Skin epidermis (tissue), 12 donors: ENCODE results near the gene IPO13.

Source experiments
- H3K27ac ChIP-seq, 21 experiments: fragments of 200-600 bp; sonication (generic) in 11 of 21; one replicate each; pipeline ENCODE4 v1.5.0; 2020; ENCODE audit warnings: mild to moderate bottlenecking in 3 of 21, inconsistent platforms in 2 of 21, moderate library complexity in 2 of 21
- H3K4me3 ChIP-seq, 7 experiments: fragments of 200-600 bp; sonication (generic) in 2 of 7; one replicate each; pipeline ENCODE4 v1.5.0; 2020; ENCODE audit warnings: inconsistent platforms in 2 of 7, mild to moderate bottlenecking in 2 of 7, moderate library complexity in 1 of 7

IPO13 gene, protein sequence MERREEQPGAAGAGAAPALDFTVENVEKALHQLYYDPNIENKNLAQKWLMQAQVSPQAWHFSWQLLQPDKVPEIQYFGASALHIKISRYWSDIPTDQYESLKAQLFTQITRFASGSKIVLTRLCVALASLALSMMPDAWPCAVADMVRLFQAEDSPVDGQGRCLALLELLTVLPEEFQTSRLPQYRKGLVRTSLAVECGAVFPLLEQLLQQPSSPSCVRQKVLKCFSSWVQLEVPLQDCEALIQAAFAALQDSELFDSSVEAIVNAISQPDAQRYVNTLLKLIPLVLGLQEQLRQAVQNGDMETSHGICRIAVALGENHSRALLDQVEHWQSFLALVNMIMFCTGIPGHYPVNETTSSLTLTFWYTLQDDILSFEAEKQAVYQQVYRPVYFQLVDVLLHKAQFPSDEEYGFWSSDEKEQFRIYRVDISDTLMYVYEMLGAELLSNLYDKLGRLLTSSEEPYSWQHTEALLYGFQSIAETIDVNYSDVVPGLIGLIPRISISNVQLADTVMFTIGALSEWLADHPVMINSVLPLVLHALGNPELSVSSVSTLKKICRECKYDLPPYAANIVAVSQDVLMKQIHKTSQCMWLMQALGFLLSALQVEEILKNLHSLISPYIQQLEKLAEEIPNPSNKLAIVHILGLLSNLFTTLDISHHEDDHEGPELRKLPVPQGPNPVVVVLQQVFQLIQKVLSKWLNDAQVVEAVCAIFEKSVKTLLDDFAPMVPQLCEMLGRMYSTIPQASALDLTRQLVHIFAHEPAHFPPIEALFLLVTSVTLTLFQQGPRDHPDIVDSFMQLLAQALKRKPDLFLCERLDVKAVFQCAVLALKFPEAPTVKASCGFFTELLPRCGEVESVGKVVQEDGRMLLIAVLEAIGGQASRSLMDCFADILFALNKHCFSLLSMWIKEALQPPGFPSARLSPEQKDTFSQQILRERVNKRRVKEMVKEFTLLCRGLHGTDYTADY

DNA sequence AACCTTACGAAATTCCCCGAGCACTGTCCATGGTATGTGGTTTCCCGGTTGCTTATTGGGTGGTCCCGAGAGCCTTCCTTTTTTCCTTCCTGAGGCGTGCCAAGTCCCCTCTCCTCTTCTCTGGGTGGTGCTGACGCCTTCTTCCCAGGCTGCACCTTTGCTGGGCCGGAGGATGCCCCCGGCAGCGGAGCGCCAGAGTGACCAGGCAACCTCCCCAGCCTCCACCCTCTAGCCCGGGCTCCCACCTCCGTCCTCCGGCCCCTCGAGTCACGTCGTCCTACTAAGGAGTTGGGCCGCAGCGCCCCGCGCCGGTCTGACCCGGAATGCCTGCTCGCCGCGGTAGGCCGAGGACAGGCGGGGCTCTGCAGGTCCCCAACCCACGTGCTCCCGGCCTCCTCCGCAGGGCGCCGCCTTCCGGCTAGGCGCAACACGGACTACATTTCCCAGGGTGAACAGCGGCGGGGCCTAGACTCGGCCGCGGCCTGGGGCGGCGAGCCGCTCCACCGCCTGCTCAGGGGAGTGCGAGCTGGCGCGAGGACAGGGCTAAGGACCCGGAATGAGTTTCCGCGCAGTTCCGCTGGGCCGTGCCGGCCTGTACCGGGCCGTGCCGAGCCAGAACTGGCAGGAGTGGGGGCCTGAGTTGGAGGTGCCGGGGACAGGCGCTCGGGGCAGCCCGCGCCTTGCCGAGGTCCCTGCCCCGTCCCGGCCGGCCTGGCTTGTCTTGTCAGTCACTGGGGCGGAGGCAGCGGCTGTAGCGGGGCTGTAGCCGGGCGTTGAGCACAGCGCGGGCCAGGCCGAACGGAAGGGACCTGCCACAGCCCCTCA lies at the start of gene IPO13:
Gene IPO13 (plus strand): TSS at position 715 of the 825 bp plus-strand sequence. CDS start 651 bp downstream, outside the sequence.
- peak within 1 kb of the TSS; percentile 84 to 100 (median 99) for H3K27ac ChIP-seq

DNA sequence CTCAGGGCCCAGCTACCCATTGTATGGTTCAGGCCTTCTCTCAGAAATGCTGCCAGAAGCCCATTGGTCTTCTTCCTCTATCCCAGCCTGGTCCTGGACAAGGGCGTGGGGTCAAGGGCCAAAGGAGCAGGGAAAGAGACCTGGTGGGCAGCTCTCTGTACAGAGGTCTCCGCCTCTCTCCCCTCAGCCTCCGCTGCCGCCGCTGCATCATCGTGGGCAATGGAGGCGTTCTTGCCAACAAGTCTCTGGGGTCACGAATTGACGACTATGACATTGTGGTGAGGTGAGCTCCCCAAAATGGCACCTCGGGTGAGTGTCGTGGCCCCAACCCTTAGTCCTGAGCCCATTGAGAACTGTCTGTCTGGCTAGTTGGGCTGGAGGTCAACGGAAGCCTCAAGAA lies 47.8 kb upstream of the IPO13 start:
- Histone ChIP-seq H3K4me3 (no peak overlapping the region), H3K27ac (no peak overlapping the region)

More for the DNA sequence above, at the start of gene IPO13:
- H3K4me3 ChIP-seq = peak within 1 kb of the TSS; percentile 58 to 86 (median 64)

DNA sequence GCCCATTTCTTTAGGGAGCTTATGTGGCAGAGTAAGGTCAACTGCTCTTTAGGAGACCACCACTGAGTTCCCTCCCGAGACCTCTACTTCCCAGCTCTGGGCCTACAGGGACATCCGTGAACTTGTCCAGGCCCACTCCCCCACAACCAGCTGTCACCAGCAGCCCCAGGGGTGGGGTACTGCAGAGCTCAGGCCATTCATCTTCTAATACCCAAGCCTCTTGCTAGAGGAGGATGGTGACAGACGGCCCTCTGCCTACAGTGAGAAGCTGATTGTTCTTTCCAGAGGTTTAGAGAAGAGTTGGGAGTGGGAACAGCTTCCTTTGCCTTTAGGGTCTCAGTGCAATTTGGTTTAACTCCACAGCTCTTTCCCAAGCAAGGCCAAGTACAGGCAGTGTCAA lies 46.4 kb upstream of the IPO13 start:
- no peak overlapping the region for H3K27ac ChIP-seq

DNA sequence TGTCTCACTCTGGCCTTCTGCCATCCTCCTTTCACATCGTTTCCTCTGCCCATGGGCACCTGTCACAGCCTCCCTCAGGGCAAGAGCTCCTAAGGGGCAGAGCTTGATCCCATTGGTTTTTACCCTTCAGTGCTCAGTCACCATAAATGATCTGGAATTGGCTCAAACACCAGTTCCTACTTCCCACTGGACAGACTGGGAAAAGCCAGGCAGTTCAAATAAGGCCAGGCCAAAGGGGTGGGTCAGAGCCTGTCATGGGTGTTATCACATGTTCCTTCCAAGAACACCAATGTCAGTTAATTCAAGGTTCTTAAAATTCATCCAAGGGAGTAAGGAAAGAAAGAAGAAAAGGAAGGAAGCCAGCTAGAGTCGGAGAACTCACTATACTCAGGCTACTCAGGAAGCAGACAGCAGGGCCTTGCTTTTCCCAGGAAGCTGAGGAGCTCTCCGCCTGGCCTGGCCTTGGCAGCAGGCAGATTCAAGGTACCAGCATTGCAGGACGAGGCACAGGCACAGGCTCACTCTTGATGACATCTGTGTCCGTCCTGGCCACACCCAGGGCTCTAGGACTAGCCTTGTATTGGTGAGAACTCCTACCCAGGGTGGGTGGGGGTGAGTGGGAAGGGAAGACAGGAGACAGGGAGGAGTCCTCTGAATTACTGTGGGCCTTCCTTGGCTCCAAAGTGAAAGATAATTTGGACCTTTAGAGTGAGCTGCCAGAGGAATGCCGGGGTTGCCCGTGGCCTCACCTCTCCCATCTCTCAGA lies 45.4 kb upstream of the IPO13 start:
- H3K27ac ChIP-seq = no peak overlapping the region
- H3K4me3 ChIP-seq = no peak overlapping the region

More for the DNA sequence above, 46.4 kb upstream of the IPO13 start:
- no peak overlapping the region for H3K4me3 ChIP-seq

DNA sequence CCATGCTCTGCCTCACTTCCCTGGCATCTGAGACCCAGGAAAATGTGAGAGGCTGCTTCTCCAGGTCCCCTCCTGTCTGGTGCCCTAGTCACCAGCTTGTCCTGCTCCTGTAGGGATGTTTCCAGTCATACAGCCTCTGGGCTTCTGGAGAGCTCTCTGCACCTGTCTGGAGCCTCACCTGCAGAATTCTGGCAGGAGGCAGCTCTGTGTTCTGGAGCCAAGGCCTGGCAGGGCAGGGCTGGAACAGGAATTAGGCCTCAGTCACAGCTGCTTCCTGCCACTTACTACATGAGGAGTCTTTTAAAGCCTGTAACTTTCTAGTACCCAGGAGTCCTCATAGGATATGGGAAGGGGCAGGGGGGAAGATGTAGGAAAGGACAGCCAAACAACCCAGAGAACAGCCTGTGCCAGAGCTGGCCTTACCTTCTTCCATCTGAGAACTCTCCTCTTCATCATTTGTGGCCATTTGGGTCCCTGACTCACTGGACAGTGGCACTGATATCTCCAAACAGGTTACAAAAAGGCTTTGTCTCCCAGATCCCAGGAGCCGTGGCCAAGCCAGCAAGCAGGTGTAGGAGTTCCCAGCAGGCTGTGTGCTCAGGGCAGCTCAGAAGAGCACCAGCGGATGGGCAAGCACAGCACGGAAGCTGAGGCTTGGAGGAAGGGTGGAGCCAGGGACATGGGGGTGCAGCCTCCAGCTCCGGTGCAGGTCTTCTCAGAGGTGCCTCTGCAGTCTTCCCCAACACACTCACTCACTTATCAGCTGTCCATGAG lies 44.5 kb upstream of the IPO13 start:
- no peak overlapping the region for H3K27ac ChIP-seq
- no peak overlapping the region for H3K4me3 ChIP-seq

DNA sequence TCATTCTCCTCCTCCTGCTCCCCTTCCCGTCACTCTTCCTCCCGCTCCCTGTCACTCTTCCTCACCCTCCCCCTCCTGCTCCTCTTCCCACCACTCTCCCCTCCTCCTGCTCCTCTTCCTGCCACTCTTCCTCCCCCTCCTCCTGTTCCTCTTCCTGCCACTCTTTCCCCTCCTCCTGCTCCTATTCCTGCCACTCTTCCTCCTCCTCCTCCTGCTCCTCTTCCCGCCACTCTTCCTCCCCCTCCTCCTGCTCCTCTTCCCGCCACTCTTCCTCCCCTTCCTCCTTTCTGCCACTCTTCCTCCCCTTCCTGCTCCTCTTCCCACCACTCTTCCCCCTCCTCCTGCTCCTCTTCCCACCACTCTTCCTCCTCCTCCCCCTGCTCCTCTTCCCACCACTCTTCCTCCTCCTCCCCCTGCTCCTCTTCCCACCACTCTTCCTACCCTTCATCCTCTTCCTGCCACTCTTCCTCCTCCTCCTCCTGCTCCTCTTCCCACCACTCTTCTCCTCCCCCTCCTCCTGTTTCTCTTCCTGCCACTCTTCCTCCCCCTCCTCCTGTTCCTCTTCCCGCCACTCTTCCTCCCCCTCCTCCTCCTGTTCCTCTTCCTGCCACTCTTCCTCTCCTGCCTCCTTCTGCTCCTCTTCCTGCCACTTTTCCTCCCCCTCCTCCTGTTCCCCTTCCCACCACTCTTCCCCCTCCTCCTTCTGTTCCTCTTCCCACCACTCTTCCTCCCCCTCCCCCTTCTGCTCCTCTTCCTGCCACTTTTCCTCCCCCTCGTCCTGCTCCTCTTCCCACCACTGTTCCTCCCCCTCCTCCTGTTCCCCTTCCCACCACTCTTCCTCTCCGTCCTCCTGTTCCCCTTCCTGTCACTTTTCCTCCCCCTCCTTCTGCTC lies 41.8 kb upstream of the IPO13 start:
- Histone ChIP-seq H3K27ac (no peak overlapping the region), H3K4me3 (no peak overlapping the region)

DNA sequence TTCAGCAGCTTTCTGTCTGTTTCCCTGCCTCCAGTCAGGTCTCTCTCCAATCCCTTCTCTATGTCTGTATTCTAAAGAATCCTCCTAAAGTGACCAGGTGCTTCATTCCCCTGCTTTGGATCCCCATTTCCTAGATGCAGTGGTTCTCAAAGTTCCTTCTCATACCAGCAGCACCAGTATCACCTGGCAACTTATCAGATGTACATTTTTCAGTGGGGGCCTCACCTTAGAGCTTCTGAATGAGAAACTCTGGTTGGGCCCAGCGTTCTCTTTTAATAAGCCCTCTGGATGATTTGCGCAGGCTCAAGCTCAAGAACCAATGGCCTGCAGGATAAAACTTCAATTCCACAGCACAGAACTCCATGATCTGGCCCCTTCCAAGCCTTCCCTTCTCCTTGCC lies 38.5 kb upstream of the IPO13 start:
- Histone ChIP-seq H3K4me3 (no peak overlapping the region), H3K27ac (no peak overlapping the region)

DNA sequence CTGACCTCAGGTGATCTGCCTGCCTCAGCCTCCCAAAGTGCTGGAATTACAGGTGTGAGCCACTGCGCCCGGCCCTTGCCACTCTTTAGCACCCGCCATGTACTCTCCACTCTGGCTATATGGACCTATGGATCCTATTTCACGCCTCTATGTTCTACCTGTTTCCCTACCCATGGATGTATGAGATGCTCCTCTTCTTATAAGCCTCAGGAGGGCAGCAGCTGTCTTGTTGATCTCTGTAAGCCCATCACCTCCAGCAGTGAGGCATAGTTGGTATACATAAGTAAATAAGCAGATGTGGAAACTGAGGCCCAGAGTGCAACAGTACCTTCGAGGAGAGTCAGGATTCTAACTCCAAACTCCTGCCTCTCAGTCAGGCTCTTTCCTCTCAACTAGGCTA lies 37.9 kb upstream of the IPO13 start:
- H3K4me3 ChIP-seq = no peak overlapping the region

DNA sequence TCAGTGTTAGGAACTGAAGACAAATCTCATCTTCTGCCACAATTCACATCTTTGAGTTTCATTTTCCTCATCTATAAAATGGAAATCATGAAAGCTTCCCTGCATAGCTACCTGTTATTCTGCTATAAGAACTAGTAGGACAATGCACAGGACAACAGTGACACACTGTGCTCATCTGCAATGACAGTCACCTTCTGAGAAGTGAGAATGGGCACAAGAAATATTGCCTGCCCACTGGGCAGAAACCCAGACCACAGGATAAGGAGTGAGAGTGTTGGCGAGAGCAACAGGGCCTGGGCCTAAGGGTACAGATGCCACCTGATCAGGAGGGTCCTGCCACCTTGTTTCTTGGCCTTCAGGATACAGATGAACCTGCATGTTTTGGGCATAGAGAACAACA lies 36.4 kb upstream of the IPO13 start:
- Histone ChIP-seq H3K27ac (no peak overlapping the region), H3K4me3 (no peak overlapping the region)

More for the DNA sequence above, 37.9 kb upstream of the IPO13 start:
- H3K27ac ChIP-seq = no peak overlapping the region

DNA sequence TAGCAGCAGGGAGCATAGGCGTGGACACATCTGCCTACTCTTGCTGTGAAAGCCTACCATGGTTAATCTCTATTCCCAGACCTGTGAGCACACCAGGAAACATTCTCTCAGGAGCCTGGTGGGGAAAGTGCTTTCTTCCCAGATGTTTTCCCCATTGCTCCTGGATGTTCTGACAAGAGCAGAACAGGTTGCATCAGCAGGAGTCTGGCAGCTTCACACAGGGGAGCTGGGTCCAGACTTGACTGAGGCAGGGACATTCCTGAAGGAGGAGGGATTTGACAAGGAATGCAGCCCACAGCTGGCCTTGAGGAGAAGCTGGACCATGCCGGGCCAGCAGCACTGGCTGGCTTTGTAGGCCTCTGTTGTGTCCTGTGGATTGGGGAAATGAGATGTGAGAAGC lies 34.1 kb upstream of the IPO13 start:
- Histone ChIP-seq H3K27ac (peak overlapping the region in 6 of 21 experiments; percentile 2 to 44 (median 26)), H3K4me3 (no peak overlapping the region)

DNA sequence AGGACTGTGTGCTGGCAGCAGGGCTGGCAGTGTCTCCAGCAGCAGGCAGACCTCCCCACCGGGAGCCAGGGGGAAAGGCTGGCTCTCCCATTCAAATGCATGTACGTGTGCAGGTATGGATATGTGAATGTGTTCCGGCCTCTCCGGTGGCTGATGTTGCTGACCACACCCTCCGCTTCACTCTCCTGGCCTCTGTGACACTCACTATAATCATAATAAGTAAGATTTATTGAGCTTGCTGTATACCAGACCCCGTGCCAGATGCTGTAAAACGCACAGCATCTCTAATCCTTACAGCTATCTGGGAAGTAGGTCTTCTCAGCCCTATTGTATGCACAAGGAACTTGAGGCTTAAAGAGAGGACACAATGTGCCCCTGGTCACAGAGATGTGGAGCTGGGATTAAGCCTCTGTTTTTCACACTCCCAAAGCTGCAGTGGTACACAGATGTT lies 33.7 kb upstream of the IPO13 start:
- Histone ChIP-seq H3K27ac (peak overlapping the region in 6 of 21 experiments; percentile 2 to 55 (median 41)), H3K4me3 (no peak overlapping the region)

DNA sequence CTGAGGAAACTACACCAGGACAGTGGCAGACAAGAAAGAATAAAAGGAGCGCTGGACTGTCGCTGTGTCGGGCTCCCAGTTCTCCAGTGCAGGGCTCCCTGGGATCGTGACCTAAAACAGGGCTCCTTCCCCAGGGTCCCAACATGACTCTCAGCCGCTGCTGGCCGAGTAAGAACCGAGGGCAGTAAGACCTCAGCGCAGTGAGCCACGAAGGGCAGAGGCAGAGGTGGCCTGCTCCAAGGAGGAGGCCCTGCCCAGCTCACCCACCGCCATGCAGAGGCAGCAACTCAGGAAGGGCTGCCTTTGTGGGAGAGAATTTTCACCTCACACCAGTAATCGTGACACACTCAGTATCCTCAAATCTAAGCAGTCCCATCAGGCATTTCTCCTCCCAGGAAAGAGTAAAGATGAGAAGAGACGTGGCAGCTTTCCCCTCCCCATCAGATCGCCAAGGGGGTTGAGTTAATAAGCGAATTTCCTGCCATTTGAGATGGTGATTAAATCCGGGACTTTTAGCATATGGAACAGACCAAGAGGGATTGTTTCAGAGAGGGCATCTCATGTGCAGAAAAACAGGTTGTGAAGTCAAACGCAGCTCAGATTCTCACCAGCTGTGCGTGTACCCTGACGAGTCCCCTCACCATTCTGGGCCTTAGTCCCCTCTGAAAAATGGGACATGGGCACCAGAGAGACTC lies 32.9 kb upstream of the IPO13 start:
- Histone ChIP-seq H3K27ac (peak overlapping the region in 3 of 21 experiments; percentile 13 to 55 (median 41)), H3K4me3 (no peak overlapping the region)

DNA sequence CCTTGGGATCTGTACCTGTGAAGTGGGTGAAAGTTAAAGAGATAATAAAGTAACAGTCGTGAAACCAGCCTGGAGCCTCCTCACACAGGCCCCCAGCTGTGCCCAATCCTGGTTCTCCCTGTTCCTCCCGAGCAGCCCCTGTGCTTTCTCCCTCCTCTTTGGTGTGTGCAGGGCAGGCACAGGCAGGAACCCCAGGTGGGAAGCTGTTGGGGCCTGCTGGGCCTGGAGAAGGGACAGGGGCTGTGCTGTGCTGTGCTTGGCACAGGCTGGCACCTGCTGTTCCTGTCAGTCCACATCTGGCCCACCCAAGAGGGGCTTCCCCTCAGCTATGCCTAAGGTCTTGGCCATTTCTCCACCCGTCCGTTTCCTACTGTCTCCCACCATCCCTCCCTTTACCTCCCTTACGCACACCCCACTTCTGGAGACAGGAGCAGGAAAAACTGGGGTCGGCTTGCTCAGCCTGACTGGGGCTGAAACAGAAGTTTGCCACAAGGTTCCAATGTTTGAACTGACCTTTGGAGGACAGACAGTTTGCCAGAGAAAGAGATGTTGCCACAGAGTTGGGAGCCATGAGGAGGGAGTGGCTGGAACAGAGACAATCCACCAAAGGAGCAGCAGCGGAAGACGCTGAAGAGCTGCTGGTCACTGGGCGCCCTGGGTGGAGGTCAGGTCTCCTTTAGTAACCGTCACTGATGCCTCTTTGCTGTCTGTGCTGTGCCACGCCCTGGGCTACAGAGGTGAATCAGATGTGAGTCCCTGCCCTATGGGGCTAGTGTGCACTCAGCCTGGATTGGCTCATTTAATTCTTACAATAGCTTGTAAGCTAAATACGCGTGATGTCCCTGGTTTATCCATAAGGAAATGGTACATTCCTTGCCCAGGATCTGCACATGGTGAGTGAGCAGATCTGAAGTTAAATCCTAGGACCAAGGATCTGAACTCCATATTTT lies 31.9 kb upstream of the IPO13 start:
- Histone ChIP-seq H3K4me3 (no peak overlapping the region), H3K27ac (peak overlapping the region in 4 of 21 experiments; percentile 4 to 37 (median 18))

DNA sequence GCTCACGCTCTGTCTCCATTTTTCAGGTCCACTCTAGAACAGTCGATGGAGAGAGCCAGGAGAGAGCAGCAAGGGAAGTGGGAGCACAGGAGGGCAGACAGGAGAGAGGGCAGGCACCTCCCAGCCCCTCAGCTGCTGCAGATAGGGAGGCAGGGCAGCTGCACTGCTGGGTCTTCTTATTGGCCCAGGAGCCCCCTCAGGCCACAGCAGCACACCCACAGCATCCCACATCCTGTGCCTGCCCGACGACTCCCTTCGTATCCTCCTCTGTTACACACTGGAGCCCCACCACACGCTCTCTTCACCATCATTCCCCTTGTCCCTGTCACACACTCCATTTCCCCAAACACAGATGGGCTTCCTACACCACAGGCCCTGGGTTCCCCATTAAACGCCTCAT lies 26.8 kb upstream of the IPO13 start:
- Histone ChIP-seq H3K27ac (no peak overlapping the region), H3K4me3 (no peak overlapping the region)

DNA sequence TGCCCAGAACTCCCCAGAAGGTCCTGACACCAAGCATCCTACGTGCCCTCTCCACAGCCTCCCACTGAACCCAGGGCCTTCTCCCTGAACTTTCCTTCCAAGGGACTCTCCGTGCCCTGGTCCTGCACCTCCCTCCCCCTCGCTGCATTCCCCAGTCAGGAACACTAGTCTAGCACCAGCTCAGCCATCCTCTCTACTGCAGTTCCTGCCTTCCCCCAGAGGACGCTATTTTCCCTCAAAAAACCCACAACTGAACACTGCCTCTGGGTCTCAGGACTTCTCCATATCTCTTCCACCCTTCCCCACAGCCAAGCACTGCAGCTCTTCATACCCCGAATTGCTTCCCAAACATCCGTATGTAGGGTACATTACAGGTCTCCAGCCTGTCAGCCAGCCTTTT lies 25.7 kb upstream of the IPO13 start:
- Histone ChIP-seq H3K4me3 (no peak overlapping the region), H3K27ac (no peak overlapping the region)
